ENCODE measurements around the gene FAM72B. TPM values are rescaled to one million over a fixed set of nuclear protein-coding genes. Genes with fewer than 3 reads are reported as not detected.
A peak's percentile ranks its signal among the peaks of the same experiment; 100 is the strongest.
"Not testable (repeated sequence)": the region's sequence is repeated elsewhere in the genome, so short reads cannot be mapped to it uniquely, and the experiment has no call there.

FAM72B gene
- total RNA-seq, 1 experiment from 2014 or later: 33.3 TPM

DNA sequence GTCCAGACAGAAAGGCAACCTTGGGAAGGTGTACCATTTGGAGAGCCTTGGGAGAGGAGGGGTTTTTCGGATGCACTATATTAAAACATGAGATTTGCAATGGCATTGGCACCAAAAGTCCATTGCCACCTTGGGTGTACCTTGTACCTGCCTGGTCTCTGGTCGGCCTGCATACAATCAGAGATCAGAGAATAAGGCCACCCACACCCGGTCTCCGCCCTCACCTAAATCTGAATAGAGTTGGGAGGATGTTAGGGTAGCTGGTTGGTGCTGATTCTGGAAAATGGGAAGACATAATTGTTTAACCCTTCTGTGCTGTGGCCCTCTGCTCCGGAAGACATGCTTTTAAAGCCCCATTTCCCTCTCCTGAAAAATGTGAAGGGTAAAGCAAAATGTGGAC is 3.8 kb upstream of the FAM72B start:
- Histone ChIP-seq H3K9ac (ENCODE audit: low read length) (peak overlapping the region; percentile 52), H3K79me2 (ENCODE audit: low read length) (peaks cover 14% of the 10 kb centered on the region; the same call in 1 of the 2 replicates), H3K4me2 (ENCODE audit: low read depth, low read length, poor library complexity, severe bottlenecking) (peak overlapping the region; percentile 63)

DNA sequence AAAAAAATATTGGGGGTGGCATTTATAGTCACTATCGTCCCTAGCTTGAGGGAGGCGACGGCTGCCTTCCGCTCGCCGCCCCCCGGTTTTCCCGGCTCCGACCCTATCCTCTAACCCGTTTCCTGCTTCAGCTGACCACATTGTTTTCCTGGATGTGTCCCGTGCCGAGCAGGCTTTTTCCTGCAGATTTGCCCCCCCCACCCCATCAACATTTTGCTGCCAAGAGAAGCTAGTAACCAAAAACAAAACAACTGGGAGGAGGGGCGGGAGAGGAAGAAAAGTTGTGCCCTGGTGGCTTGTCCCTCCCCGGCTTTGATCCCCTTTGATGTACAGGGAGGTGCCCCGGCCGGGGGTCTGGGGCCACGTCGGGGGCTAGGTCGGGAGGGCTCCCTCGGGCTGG is 2.1 kb upstream of the FAM72B start:
- peaks cover 14% of the 10 kb centered on the region; the same call in 1 of the 2 replicates for H3K79me2 ChIP-seq (ENCODE audit: low read length)
- H3K9me2 ChIP-seq (replicated peaks; ENCODE audit: insufficient read depth, low read length); H3K4me3 ChIP-seq (ENCODE audit: low read length); H3K27me3 ChIP-seq (ENCODE audit: low read length); H3K4me1 ChIP-seq (ENCODE audit: low read length); H3K9me3 ChIP-seq (ENCODE audit: low read length); H2AFZ ChIP-seq (ENCODE audit: low read length); H3K27ac ChIP-seq (ENCODE audit: low read length); H3K4me2 ChIP-seq (ENCODE audit: low read depth, low read length, poor library complexity, severe bottlenecking); DNase-seq; H4K20me1 ChIP-seq (ENCODE audit: insufficient read depth, low read depth, low read length); H3K36me3 ChIP-seq (ENCODE audit: insufficient read depth, low read length); H3K9ac ChIP-seq (ENCODE audit: low read length): not testable (repeated sequence)

More for the DNA sequence above, 3.8 kb upstream of the FAM72B start:
- H3K27me3 ChIP-seq (ENCODE audit: low read length); H3K9me3 ChIP-seq (ENCODE audit: low read length); H3K27ac ChIP-seq (ENCODE audit: low read length); H3K9me2 ChIP-seq (replicated peaks; ENCODE audit: insufficient read depth, low read length); H3K4me1 ChIP-seq (ENCODE audit: low read length); H4K20me1 ChIP-seq (ENCODE audit: insufficient read depth, low read depth, low read length); H3K36me3 ChIP-seq (ENCODE audit: insufficient read depth, low read length); H2AFZ ChIP-seq (ENCODE audit: low read length): not testable (repeated sequence)
- H3K4me3 ChIP-seq (ENCODE audit: low read length): peak overlapping the region; percentile 62
- DNase-seq: peak; percentile 4

DNA sequence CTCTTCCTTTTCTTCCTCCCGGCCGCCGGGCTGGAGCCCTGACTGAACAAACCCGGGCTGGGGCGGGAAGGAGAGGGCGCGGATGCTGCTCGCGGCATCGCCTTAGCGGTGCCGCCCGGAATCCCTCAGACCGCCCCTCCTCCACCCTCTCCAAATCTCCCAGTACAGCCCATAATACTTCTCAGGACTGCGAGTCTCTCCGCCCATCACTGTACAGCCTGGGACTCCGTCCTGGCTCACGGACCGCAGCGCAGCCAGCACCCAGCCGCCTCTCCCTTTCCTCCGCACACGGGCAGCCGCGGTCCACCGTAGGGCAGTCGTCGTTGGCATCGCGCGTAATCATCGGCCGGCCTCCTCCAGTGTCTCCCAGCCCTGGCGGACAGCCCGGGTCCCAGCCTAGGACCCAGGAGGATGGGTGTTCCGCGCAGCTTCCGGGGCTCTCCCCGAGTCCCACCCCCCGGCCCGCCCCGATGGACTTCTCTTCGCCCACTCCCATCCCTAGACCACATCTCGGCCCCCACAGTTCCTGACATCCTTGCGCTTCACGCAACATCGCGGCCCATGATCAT is 1.1 kb upstream of the FAM72B start:
- H3K9me3 ChIP-seq (ENCODE audit: low read length); H3K9me2 ChIP-seq (replicated peaks; ENCODE audit: insufficient read depth, low read length); H3K36me3 ChIP-seq (ENCODE audit: insufficient read depth, low read length); H4K20me1 ChIP-seq (ENCODE audit: insufficient read depth, low read depth, low read length); H2AFZ ChIP-seq (ENCODE audit: low read length); H3K27me3 ChIP-seq (ENCODE audit: low read length); H3K4me2 ChIP-seq (ENCODE audit: low read depth, low read length, poor library complexity, severe bottlenecking); H3K4me1 ChIP-seq (ENCODE audit: low read length); H3K27ac ChIP-seq (ENCODE audit: low read length); DNase-seq: not testable (repeated sequence)
- H3K4me3 ChIP-seq (ENCODE audit: low read length): peak overlapping the region; percentile 41; the same call in 1 of the 2 replicates
- H3K9ac ChIP-seq (ENCODE audit: low read length): 0 out of 2 replicates have a peak overlapping the region, but pooled peaks have one; percentile 35
- peaks cover 12% of the 10 kb centered on the region; the same call in 1 of the 2 replicates for H3K79me2 ChIP-seq (ENCODE audit: low read length)

DNA sequence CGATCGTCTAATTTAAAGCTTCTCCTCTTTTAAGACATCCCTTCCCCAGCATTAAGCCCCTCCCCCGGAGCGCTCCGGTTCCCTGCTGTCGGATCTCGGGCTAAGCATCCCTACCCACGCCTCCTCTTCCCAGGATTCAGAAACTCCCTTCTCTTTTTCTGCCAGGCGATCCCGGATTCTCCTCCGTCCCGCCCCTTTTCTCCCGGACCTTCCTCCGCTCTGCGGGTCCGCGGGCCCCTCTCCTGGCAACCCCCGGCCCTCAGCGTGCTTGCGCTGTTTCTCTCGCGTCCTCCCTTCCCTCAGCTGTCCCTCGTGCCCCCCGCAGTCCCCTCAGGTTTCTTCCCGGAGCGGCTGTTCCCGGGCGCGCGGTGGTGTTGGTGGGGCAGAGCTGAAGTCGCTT is 273 bp downstream of the FAM72B start:
- H3K9me3 ChIP-seq (ENCODE audit: low read length); H3K4me1 ChIP-seq (ENCODE audit: low read length); H3K36me3 ChIP-seq (ENCODE audit: insufficient read depth, low read length); H4K20me1 ChIP-seq (ENCODE audit: insufficient read depth, low read depth, low read length); H3K9me2 ChIP-seq (replicated peaks; ENCODE audit: insufficient read depth, low read length); H3K27ac ChIP-seq (ENCODE audit: low read length); H3K27me3 ChIP-seq (ENCODE audit: low read length); H2AFZ ChIP-seq (ENCODE audit: low read length); H3K79me2 ChIP-seq (ENCODE audit: low read length): not testable (repeated sequence)
- H3K4me2 ChIP-seq (ENCODE audit: low read depth, low read length, poor library complexity, severe bottlenecking): peak overlapping the region; percentile 26
- peak overlapping the region; percentile 51; the same call in 1 of the 2 replicates for H3K4me3 ChIP-seq (ENCODE audit: low read length)
- peak overlapping the region; percentile 63 for H3K9ac ChIP-seq (ENCODE audit: low read length)
- DNase-seq: peak; percentile 10

DNA sequence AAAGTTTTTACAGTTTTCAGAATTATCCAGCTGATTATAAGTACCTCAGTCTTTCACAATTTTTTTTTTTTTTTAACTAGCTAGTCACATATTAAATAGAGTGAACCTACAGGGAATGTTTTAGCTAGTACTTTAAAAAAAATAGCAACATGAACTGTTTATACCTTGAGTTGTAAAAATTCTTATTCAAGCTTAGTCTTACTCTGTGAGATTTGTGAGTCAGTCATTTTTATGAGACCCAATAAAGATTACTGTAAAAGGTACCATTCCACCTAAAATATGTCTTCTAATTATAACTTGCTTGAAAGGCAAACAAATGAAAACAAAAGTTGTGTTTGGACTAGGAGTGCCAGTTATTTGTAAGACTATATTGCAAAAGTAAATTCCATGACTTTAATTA is 5.9 kb downstream of the FAM72B start:
- H3K4me1 ChIP-seq (ENCODE audit: low read length); H3K9me2 ChIP-seq (replicated peaks; ENCODE audit: insufficient read depth, low read length); DNase-seq; H3K4me2 ChIP-seq (ENCODE audit: low read depth, low read length, poor library complexity, severe bottlenecking); H3K36me3 ChIP-seq (ENCODE audit: insufficient read depth, low read length); H3K4me3 ChIP-seq (ENCODE audit: low read length); H2AFZ ChIP-seq (ENCODE audit: low read length); H3K9me3 ChIP-seq (ENCODE audit: low read length); H3K79me2 ChIP-seq (ENCODE audit: low read length); H3K9ac ChIP-seq (ENCODE audit: low read length); H4K20me1 ChIP-seq (ENCODE audit: insufficient read depth, low read depth, low read length); H3K27me3 ChIP-seq (ENCODE audit: low read length); H3K27ac ChIP-seq (ENCODE audit: low read length): not testable (repeated sequence)

- DNase-seq; H3K9me3 ChIP-seq (ENCODE audit: low read length); H3K4me3 ChIP-seq (ENCODE audit: low read length); H2AFZ ChIP-seq (ENCODE audit: low read length); H3K9me2 ChIP-seq (replicated peaks; ENCODE audit: insufficient read depth, low read length); H3K27me3 ChIP-seq (ENCODE audit: low read length); H3K36me3 ChIP-seq (ENCODE audit: insufficient read depth, low read length); H3K4me2 ChIP-seq (ENCODE audit: low read depth, low read length, poor library complexity, severe bottlenecking); H3K4me1 ChIP-seq (ENCODE audit: low read length); H3K79me2 ChIP-seq (ENCODE audit: low read length); H4K20me1 ChIP-seq (ENCODE audit: insufficient read depth, low read depth, low read length); H3K27ac ChIP-seq (ENCODE audit: low read length); H3K9ac ChIP-seq (ENCODE audit: low read length): not testable (repeated sequence)
These were observed 7.5 kb downstream of the FAM72B start for GRCh38 chr1:121176649-121177048.

DNA sequence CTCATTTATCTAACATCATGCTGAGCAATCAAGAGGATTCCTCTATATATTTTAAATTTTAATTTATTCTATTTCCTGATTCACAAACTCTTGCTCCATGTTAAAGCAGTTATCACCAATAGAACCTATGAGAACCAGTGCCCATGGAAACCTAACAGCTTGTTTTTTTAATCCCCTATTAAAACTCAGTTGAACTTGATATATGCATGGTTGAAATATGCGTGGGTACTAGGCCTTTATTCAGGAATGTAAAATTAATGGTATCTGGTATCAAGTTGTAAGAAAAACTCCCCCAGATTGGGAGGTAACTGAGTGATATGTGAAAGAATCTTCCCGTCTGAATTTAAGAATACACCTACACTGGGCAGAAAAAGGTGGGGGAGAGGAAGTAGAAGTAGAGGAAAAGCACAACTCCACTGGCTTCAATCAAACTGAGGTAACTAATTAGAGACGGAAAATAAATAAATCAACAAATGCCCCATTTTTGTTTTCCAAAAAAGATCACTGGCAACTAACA is 15.9 kb downstream of the FAM72B start:
- H4K20me1 ChIP-seq (ENCODE audit: insufficient read depth, low read depth, low read length); H3K36me3 ChIP-seq (ENCODE audit: insufficient read depth, low read length); H3K4me3 ChIP-seq (ENCODE audit: low read length); H3K4me1 ChIP-seq (ENCODE audit: low read length); H2AFZ ChIP-seq (ENCODE audit: low read length); H3K9ac ChIP-seq (ENCODE audit: low read length); H3K79me2 ChIP-seq (ENCODE audit: low read length); H3K27me3 ChIP-seq (ENCODE audit: low read length); H3K9me3 ChIP-seq (ENCODE audit: low read length); DNase-seq; H3K9me2 ChIP-seq (replicated peaks; ENCODE audit: insufficient read depth, low read length); H3K4me2 ChIP-seq (ENCODE audit: low read depth, low read length, poor library complexity, severe bottlenecking); H3K27ac ChIP-seq (ENCODE audit: low read length): not testable (repeated sequence)

GRCh38 chr1:121167225-121167738 is 16.9 kb downstream of the FAM72B start:
- not testable (repeated sequence) for H3K4me3 ChIP-seq (ENCODE audit: low read length); H3K27ac ChIP-seq (ENCODE audit: low read length); H3K4me2 ChIP-seq (ENCODE audit: low read depth, low read length, poor library complexity, severe bottlenecking); H2AFZ ChIP-seq (ENCODE audit: low read length); H3K9me2 ChIP-seq (replicated peaks; ENCODE audit: insufficient read depth, low read length); H4K20me1 ChIP-seq (ENCODE audit: insufficient read depth, low read depth, low read length); DNase-seq; H3K9me3 ChIP-seq (ENCODE audit: low read length); H3K79me2 ChIP-seq (ENCODE audit: low read length); H3K4me1 ChIP-seq (ENCODE audit: low read length); H3K27me3 ChIP-seq (ENCODE audit: low read length); H3K36me3 ChIP-seq (ENCODE audit: insufficient read depth, low read length); H3K9ac ChIP-seq (ENCODE audit: low read length)

Data from Karpas-422 (cell line).